IMR-90 (cell line): ENCODE data around the gene EXD2. TPM values are rescaled to one million over a fixed set of nuclear protein-coding genes. Genes with fewer than 3 reads are reported as not detected.

Experiments
- ATAC-seq: fragments of 200-7000 bp; cut with Tn5 transposase; 2 replicates; pipeline ENCODE4 v1.9.1; 2020; ENCODE audit warnings: low read depth, mild to moderate bottlenecking, moderate library complexity
- BruUV-seq: library from RNA; stranded (reverse); fragments of 400-500 nt; replicated peaks from 2 replicates; lab custom pipeline; 2021; lab: Mats Ljungman, UMichigan
- CTCF ChIA-PET: fragments of 300-600 bp; formaldehyde crosslinking; extraction: SDS; loops from one replicate; lab custom pipeline; 2021; ENCODE audit warnings: antibody characterized with exemption; lab: Yijun Ruan, JAX
- POLR2A ChIA-PET: fragments of 300-600 bp; sonication (Branson Sonifier 250); formaldehyde crosslinking; loops from one replicate; lab custom pipeline; 2022; ENCODE audit warnings: antibody characterized with exemption; ENCODE audit not compliant: unreplicated experiment; lab: Charles Lee
- DNase-seq: peaks from one replicate; pipeline ENCODE4 v3.0.0; 2013
- H2AFZ ChIP-seq: replicated peaks from 2 replicates; pipeline ENCODE3; 2013; ENCODE audit warnings: low read length, mild to moderate bottlenecking; ENCODE audit not compliant: poor library complexity
- H2AK5ac ChIP-seq: 2 replicates; pipeline ENCODE4 v1.6.1; 2013; ENCODE audit warnings: low read depth, low read length, inconsistent platforms
- H2AK9ac ChIP-seq: replicated peaks from 2 replicates; pipeline ENCODE3; 2013; ENCODE audit warnings: mild to moderate bottlenecking, low read depth, low read length, moderate library complexity; ENCODE audit not compliant: poor library complexity
- H2BK120ac ChIP-seq: 2 replicates; pipeline ENCODE4 v1.6.1; 2013; ENCODE audit warnings: low read depth, low read length, inconsistent platforms
- H2BK15ac ChIP-seq: 3 replicates; pipeline ENCODE4 v1.6.1; 2013; ENCODE audit warnings: low read depth, low read length, inconsistent platforms
- H2BK20ac ChIP-seq: 2 replicates; pipeline ENCODE4 v1.6.1; 2013; ENCODE audit warnings: low read depth, mild to moderate bottlenecking, inconsistent platforms, low read length, moderate library complexity
- H2BK5ac ChIP-seq: 2 replicates; pipeline ENCODE4 v1.6.1; 2013; ENCODE audit warnings: mild to moderate bottlenecking, low read depth, low read length, inconsistent platforms; ENCODE audit not compliant: poor library complexity, severe bottlenecking
- H3K14ac ChIP-seq: replicated peaks from 2 replicates; pipeline ENCODE4 v1.6.1; 2013; ENCODE audit warnings: low read depth, low read length, inconsistent platforms
- H3K18ac ChIP-seq: 2 replicates; pipeline ENCODE4 v1.6.1; 2013; ENCODE audit warnings: low read depth, low read length, control low read depth
- H3K23ac ChIP-seq: 2 replicates; pipeline ENCODE4 v1.6.1; 2013; ENCODE audit warnings: low read depth, low read length, inconsistent platforms
- H3K27ac ChIP-seq: 2 replicates; pipeline ENCODE4 v1.5.1; 2013; ENCODE audit warnings: mild to moderate bottlenecking, control low read depth, low read length; ENCODE audit not compliant: insufficient read depth
- H3K27me3 ChIP-seq: 2 replicates; pipeline ENCODE4 v1.6.1; 2013; ENCODE audit warnings: low read length; ENCODE audit not compliant: control insufficient read depth, insufficient read depth
- H3K36me3 ChIP-seq: 2 replicates; pipeline ENCODE4 v1.6.1; 2013; ENCODE audit warnings: low read length, mixed read lengths; ENCODE audit not compliant: control insufficient read depth, insufficient read depth
- H3K4ac ChIP-seq: 2 replicates; pipeline ENCODE4 v1.6.1; 2013; ENCODE audit warnings: low read depth, low read length, inconsistent platforms
- H3K4me1 ChIP-seq: 2 replicates; pipeline ENCODE4 v1.6.1; 2013; ENCODE audit warnings: low read length, mixed read lengths; ENCODE audit not compliant: control insufficient read depth, insufficient read depth
- H3K4me2 ChIP-seq: 2 replicates; pipeline ENCODE4 v1.6.1; 2013; ENCODE audit warnings: low read depth, mild to moderate bottlenecking, control low read depth, low read length, moderate library complexity
- H3K4me3 ChIP-seq: 2 replicates; pipeline ENCODE4 v1.5.1; 2013; ENCODE audit warnings: low read depth, mild to moderate bottlenecking, control low read depth, low read length, moderate library complexity; ENCODE audit not compliant: insufficient read depth
- H3K56ac ChIP-seq: 2 replicates; pipeline ENCODE4 v1.6.1; 2013; ENCODE audit warnings: low read length, inconsistent platforms; ENCODE audit not compliant: insufficient read depth; ENCODE audit errors: extremely low read depth
- H3K79me1 ChIP-seq, 2 experiments: 2 replicates each; pipeline ENCODE4 v1.6.1; 2013; ENCODE audit warnings: low read length in 2 of 2, inconsistent platforms in 1 of 2, low read depth in 1 of 2
- H3K9ac ChIP-seq: 2 replicates; pipeline ENCODE4 v1.6.1; 2013; ENCODE audit warnings: low read depth, low read length, control low read depth
- H3K9me1 ChIP-seq: 2 replicates; pipeline ENCODE4 v1.6.1; 2013; ENCODE audit warnings: low read length, inconsistent platforms; ENCODE audit not compliant: insufficient read depth
- H3K9me3 ChIP-seq: 2 replicates; pipeline ENCODE4 v1.6.1; 2013; ENCODE audit warnings: low read length; ENCODE audit not compliant: control insufficient read depth, insufficient read depth
- H4K20me1 ChIP-seq: 2 replicates; pipeline ENCODE4 v1.6.1; 2013; ENCODE audit warnings: low read length, inconsistent platforms; ENCODE audit not compliant: insufficient read depth
- H4K5ac ChIP-seq: 2 replicates; pipeline ENCODE4 v1.6.1; 2013; ENCODE audit warnings: mild to moderate bottlenecking, low read depth, low read length, control low read depth
- H4K8ac ChIP-seq, 2 experiments: 2 replicates each; pipeline ENCODE4 v1.6.1; 2013; ENCODE audit warnings: low read depth in 2 of 2, low read length in 2 of 2, control low read depth in 1 of 2, inconsistent platforms in 1 of 2
- H4K91ac ChIP-seq: 2 replicates; pipeline ENCODE4 v1.6.1; 2013; ENCODE audit warnings: low read depth, low read length, inconsistent platforms; ENCODE audit not compliant: insufficient read depth
- BHLHE40 ChIP-seq: fragments of 150-350 bp; IDR thresholded peaks from 2 replicates; pipeline ENCODE4 v1.6.1; 2016; ENCODE audit warnings: mild to moderate bottlenecking, low read depth, low read length
- MAZ ChIP-seq: IDR thresholded peaks from 2 replicates; pipeline ENCODE4 v1.6.1; 2012; ENCODE audit warnings: low read depth, mild to moderate bottlenecking, low read length, improper control_type of control experiment, moderate library complexity, borderline replicate concordance
- WGBS, 2 experiments: methylation state at CpG; one replicate each; pipeline versions ENCODE4 v1.1.5 to v1.1.7; 2013; ENCODE audit warnings: missing lambda C conversion rate in 2 of 2; ENCODE audit not compliant: insufficient read length in 1 of 2; ENCODE audit errors: extremely low coverage in 2 of 2; 5-methylcytosine and 5-hydroxymethylcytosine counted together
- dilution Hi-C: fragments of 300-500 bp; cut with HindIII; formaldehyde crosslinking; loops from one replicate; pipeline ENCODE4 v1.14.3; 2018; ENCODE audit warnings: low sequenced_read_pairs; ENCODE audit not compliant: unreplicated experiment
- in situ Hi-C: fragments of 300-500 bp; cut with MboI; formaldehyde crosslinking; loops from 3 replicates; pipeline ENCODE4 v1.14.3; 2019; ENCODE audit warnings: low sequenced_read_pairs, inconsistent platforms, mixed read lengths
- intact Hi-C: fragments of 100-400 bp; cut with micrococcal nuclease; formaldehyde crosslinking; loops from 2 replicates; pipeline ENCODE4 v1.10.0; 2022
- polyA plus RNA-seq, 3 experiments: library from polyadenylated mRNA; depleted of rRNA; stranded (reverse); fragments of >200 nt; gene quantifications; 2 replicates each; pipeline ENCODE4 v1.2.3, GENCODE V29; 2012; ENCODE audit warnings: low replicate concordance in 1 of 3
- total RNA-seq: library from RNA; depleted of rRNA; stranded (reverse); fragments of >200 nt; gene quantifications from 2 replicates; pipeline ENCODE4 v1.2.3, GENCODE V29; 2012

The EXD2 gene
- total and polyA plus RNA-seq, 2 of the 4 experiments (the other 2 are of a cell fraction): 11.0 to 13.3 TPM

GRCh38 chr14:69152181-69152901 lies 39.0 kb upstream of the EXD2 start:
- Histone ChIP-seq H3K36me3 (peaks cover 2% of the 10 kb centered on the region; the same call in 1 of the 2 replicates), H2BK15ac (0 out of 3 replicates have a peak overlapping the region, but pooled peaks have one; percentile 74), H3K9me1 (0 out of 2 replicates have a peak, but pooled peaks cover 6% of the 10 kb centered on the region), H4K8ac (peak overlapping the region; percentile 96 to 98), H3K4me3 (peak overlapping the region; percentile 88), H4K91ac (peak overlapping the region; percentile 91), H2BK5ac (peak overlapping the region; percentile 69), H3K18ac (peak overlapping the region; percentile 82), H3K4me2 (peak overlapping the region; percentile 74), H2BK20ac (no peak overlapping the region), H3K27me3 (no peaks in the 10 kb centered on the region), H3K4me1 (peaks cover 8% of the 10 kb centered on the region), H2AK5ac (peak overlapping the region; percentile 65; the same call in 1 of the 2 replicates), H3K14ac (peak overlapping the region; percentile 95), H3K56ac (peak overlapping the region; percentile 68; the same call in 1 of the 2 replicates), H3K9ac (peak overlapping the region; percentile 98), H2AFZ (peak overlapping the region; percentile 94), H3K4ac (peak overlapping the region; percentile 95), H3K23ac (peak overlapping the region; percentile 92; the same call in 1 of the 2 replicates), H3K9me3 (no peaks in the 10 kb centered on the region), H4K5ac (peak overlapping the region; percentile 79), H4K20me1 (peaks cover 23% of the 10 kb centered on the region; the same call in 1 of the 2 replicates), H2AK9ac (peak overlapping the region; percentile 95), H3K27ac (peak overlapping the region; percentile 95), H2BK120ac (peak overlapping the region; percentile 27), H3K79me1 (peaks cover 15 to 53% of the 10 kb centered on the region in 2 experiments)
- intact Hi-C loops: loop anchor here (1.0 kb wide), 1 partner anchor 23 kb away; no protein-coding TSS in a partner anchor
- 0% methylated on average over 13 of the region's 38 CpGs; no CpG with 5 or more reads in 1 of the 2 experiments for WGBS, 2 experiments
- no TSS peak for BruUV-seq
- in situ Hi-C loops: no loop called here
- ATAC-seq: peak; percentile 15
- CTCF ChIA-PET: interaction anchor here (0.6 to 2.2 kb wide), 4 partner anchors 11 to 23 kb away, joined by 3 to 5 read pairs (median 4); no protein-coding TSS in a partner anchor
- peak; percentile 20; the same call in 1 of the 2 replicates for TF ChIP-seq MAZ
- TF ChIP-seq BHLHE40: no peak
- POLR2A ChIA-PET: no interaction called here
- dilution Hi-C loops: no loop called here
- no peak for DNase-seq
